HAP-1 (cell line): ENCODE data around the gene DEFB128.
A peak's percentile ranks its signal among the peaks of the same experiment; 100 is the strongest.
"Not testable (repeated sequence)": the region's sequence is repeated elsewhere in the genome, so short reads cannot be mapped to it uniquely, and the experiment has no call there.

ENCODE experiments used
- DNase-seq, 2 experiments: peaks; one replicate each; pipeline ENCODE4 v3.0.0-alpha.2; 2016 to 2020; ENCODE audit warnings: low spot score in 2 of 2
- H3K27me3 ChIP-seq: fragments of 250-450 bp; sonication (Bioruptor Pico); 2 replicates; pipeline ENCODE4 v1.5.1; 2020; ENCODE audit warnings: low read depth, mild to moderate bottlenecking, moderate library complexity
- H3K36me3 ChIP-seq: fragments of 250-450 bp; sonication (Bioruptor Pico); replicated peaks from 2 replicates; pipeline ENCODE4 v1.5.1; 2020; ENCODE audit warnings: mild to moderate bottlenecking
- H3K4me1 ChIP-seq: fragments of 250-450 bp; sonication (Bioruptor Pico); 2 replicates; pipeline ENCODE4 v1.5.1; 2020; ENCODE audit warnings: mild to moderate bottlenecking
- H3K4me3 ChIP-seq: fragments of 250-450 bp; sonication (Bioruptor Pico); 2 replicates; pipeline ENCODE4 v1.5.1; 2020; ENCODE audit warnings: mild to moderate bottlenecking, moderate library complexity
- H3K9me3 ChIP-seq: fragments of 250-450 bp; sonication (Bioruptor Pico); 2 replicates; pipeline ENCODE4 v1.5.1; 2020; ENCODE audit warnings: mild to moderate bottlenecking, moderate library complexity
- in situ Hi-C: fragments of 300-500 bp; cut with MboI; formaldehyde crosslinking; loops from 3 replicates; pipeline ENCODE4 v1.14.3; 2020; ENCODE audit warnings: low sequenced_read_pairs, inconsistent platforms, mixed read lengths

The DEFB128 gene

GRCh38 chr20:189611-190010, at the start of gene DEFB128:
DEFB128 (minus strand) TSS chr20:189711; CDS start chr20:189623, 88 bp downstream.
- DNase-seq: no peak
- Histone ChIP-seq H3K27me3 (peaks cover 13% of the 10 kb centered on the region), H3K9me3 (no peaks in the 10 kb centered on the region), H3K4me1 (no peaks in the 10 kb centered on the region), H3K36me3 (no peaks in the 10 kb centered on the region), H3K4me3 (no peak within 1 kb of the TSS)
- in situ Hi-C loops: no loop called here

GRCh38 chr20:237929-238328, 48.4 kb upstream of the DEFB128 start:
- no peak for DNase-seq
- Histone ChIP-seq H3K27me3 (no peaks in the 10 kb centered on the region; the same call in 1 of the 2 replicates), H3K4me1 (no peaks in the 10 kb centered on the region), H3K36me3 (no peaks in the 10 kb centered on the region), H3K4me3 (no peak overlapping the region), H3K9me3 (no peaks in the 10 kb centered on the region; the same call in 1 of the 2 replicates)
- in situ Hi-C loops: no loop called here

DNA sequence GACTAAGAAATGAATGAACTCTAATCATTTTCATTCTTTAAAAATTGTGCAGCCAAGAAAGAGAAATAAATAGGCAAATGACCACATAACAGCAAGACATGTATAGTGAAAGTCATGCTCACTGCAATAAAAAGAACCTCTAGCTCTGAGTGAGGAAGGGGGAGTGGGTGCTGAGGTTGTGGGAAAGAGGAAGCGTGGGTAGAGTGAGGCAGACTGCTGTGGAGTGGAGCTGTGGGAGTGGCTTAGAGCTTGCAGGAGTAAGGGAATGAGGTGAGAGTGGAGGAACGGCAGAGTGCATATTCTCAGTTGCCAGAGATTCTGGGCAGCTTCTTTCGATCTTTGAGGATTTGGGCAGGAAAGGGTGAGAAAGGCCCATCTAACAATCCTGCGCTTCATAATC, 48.0 kb upstream of the DEFB128 start:
- Histone ChIP-seq H3K36me3 (no peaks in the 10 kb centered on the region), H3K9me3 (no peaks in the 10 kb centered on the region; the same call in 1 of the 2 replicates), H3K4me1 (no peaks in the 10 kb centered on the region), H3K27me3 (no peaks in the 10 kb centered on the region; the same call in 1 of the 2 replicates), H3K4me3 (no peak overlapping the region)
- DNase-seq: no peak
- in situ Hi-C loops: no loop called here

DNA sequence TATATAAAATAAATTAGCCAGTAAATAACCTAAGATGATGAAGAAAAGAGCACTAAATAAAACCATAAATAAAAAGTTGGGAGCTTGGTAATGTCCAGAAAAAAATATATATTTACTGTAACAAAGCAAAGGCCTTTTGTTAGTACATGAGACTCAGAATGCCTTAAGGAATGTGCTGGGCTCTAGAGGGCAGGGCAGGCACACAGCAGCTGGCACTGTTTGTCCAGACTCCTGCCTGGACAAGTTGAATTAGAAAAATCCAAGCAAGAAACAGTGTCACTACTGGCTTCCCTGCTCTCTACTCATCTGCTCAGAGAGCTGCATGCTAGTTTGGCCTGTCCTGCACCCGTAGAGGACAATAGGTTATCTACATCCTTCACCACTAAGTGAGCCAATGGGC, 46.4 kb upstream of the DEFB128 start:
- in situ Hi-C loops: no loop called here
- Histone ChIP-seq H3K9me3 (no peaks in the 10 kb centered on the region; the same call in 1 of the 2 replicates), H3K4me1 (no peaks in the 10 kb centered on the region), H3K4me3 (no peak overlapping the region), H3K27me3 (no peaks in the 10 kb centered on the region), H3K36me3 (no peaks in the 10 kb centered on the region)
- peak in 1 of 2 experiments; percentile 10 for DNase-seq

DNA sequence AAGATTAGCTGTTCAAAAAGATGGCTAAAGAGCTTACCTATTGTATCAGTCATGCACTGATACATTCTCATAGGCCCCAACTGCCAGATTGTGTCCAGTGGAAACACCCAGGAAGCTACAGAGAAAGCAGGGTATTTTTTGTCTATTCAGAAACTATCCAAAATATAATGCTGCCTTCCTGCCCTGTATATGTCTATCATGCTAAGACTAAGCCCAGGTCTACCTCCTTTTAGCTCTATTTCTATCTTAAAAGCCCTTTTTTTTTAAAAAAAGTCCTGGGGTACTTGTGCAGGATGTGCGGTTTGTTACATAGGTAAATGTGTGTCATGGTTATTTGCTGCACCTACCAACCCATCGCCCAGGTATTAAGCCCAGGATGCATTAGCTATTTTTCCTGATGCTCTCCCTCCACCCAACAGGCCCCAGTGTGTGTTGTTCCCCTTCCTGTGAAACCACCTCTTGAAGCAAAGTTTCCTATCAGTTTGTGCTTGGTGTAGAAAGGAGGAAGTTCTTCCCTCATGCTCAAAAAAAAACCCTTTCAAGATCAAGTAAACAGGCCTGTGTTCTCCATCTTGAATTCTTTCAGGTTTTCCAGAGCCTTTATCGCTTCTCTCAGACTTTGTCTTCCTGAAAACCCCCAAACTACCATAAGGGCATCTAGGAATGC, 38.1 kb upstream of the DEFB128 start:
- H3K9me3 ChIP-seq: no peaks in the 10 kb centered on the region
- H3K4me3 ChIP-seq: no peak overlapping the region
- H3K27me3 ChIP-seq: no peaks in the 10 kb centered on the region
- no peaks in the 10 kb centered on the region; the same call in 1 of the 2 replicates for H3K4me1 ChIP-seq
- DNase-seq: peak in 1 of 2 experiments; percentile 9
- H3K36me3 ChIP-seq: no peaks in the 10 kb centered on the region
- in situ Hi-C loops: no loop called here

GRCh38 chr20:226958-227357, 37.4 kb upstream of the DEFB128 start, which contains the start of gene DEFB129:
DEFB129 (plus strand) TSS chr20:227258; CDS start chr20:227289, 31 bp downstream.
- no peaks in the 10 kb centered on the region for H3K36me3 ChIP-seq
- H3K27me3 ChIP-seq: 0 out of 2 replicates have a peak, but pooled peaks cover 1% of the 10 kb centered on the region
- in situ Hi-C loops: no loop called here
- H3K9me3 ChIP-seq: no peaks in the 10 kb centered on the region
- no peak within 1 kb of the TSS for H3K4me3 ChIP-seq
- H3K4me1 ChIP-seq: no peaks in the 10 kb centered on the region; the same call in 1 of the 2 replicates
- DNase-seq: no peak

DNA sequence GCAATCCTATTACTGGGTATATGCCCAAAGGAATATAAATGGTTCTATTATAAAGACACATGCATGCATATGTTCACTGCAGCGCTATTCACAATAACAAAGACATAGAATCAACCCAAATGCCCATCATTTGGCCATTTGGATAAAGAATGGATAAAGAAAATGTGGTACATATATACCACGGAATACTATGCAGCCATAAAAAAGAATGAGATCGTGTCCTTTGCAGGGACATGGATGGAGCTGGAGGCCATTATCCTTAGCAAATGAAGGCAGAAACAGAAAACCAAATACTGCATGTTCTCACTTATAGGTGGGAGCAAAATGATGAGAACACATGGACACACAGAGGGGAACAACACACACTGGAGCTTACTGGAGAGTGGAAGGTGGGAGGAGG, 36.4 kb upstream of the DEFB128 start:
- in situ Hi-C loops, DNase-seq, H3K36me3 ChIP-seq, H3K4me3 ChIP-seq, H3K27me3 ChIP-seq, H3K4me1 ChIP-seq, H3K9me3 ChIP-seq: not testable (repeated sequence)

DNA sequence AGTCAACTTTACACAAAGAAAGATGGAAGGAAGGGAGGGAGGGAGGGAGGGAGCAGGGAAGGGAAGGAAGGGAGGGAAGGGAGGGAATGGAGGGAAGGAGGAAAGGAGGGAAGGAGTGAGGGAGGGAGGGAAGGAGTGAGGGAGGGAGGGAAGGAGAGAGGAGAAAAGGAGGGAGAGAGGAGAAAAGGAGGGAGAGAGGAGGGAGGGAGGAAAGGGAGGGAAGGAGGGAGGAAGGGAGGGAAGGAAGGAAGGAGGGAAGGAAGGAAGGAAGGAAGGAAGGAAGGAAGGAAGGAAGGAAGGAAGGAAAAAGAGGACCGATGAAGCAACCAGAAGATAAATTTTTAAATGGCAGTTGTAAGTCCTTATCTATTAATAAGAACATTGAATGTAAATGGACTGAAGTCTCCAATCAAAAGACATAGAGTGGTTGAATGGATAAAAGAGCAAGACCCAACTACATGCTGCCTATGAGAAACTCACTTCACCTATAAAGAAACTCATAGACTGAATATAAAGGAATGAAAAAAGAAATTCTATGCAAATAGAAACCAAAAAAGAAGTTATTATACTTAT, 31.8 kb upstream of the DEFB128 start:
- Histone ChIP-seq H3K27me3 (0 out of 2 replicates have a peak, but pooled peaks cover 6% of the 10 kb centered on the region), H3K36me3 (no peaks in the 10 kb centered on the region), H3K4me3 (no peak overlapping the region), H3K4me1 (no peaks in the 10 kb centered on the region), H3K9me3 (no peaks in the 10 kb centered on the region)
- DNase-seq: no peak
- in situ Hi-C loops: no loop called here

GRCh38 chr20:219290-220115, 30.0 kb upstream of the DEFB128 start:
- in situ Hi-C loops: no loop called here
- Histone ChIP-seq H3K4me3 (no peak overlapping the region), H3K36me3 (no peaks in the 10 kb centered on the region), H3K9me3 (no peaks in the 10 kb centered on the region), H3K27me3 (0 out of 2 replicates have a peak, but pooled peaks cover 6% of the 10 kb centered on the region), H3K4me1 (no peaks in the 10 kb centered on the region)
- DNase-seq: peak; percentile 5 to 23

DNA sequence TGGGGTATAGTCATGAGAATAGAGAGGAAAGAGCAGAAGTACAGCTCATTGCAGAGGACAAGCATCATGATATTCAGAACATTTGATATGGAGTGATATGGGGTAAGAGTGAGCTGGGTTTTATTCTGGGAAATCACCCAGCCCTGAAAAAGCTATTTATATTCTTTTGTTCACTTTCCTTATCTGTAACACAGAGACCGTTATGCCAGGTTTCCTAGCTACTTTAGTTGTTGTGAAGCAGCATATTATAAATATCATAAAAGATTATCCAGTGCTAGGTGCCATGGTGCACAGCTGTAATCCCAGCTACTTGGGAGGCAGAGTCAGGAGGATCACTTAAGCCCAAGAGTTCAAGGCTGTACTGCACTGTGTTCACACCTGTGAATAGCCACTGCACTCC, 27.8 kb upstream of the DEFB128 start:
- DNase-seq: no peak
- H3K4me3 ChIP-seq: no peak overlapping the region
- in situ Hi-C loops: no loop called here
- H3K4me1 ChIP-seq: no peaks in the 10 kb centered on the region
- H3K36me3 ChIP-seq: no peaks in the 10 kb centered on the region
- H3K27me3 ChIP-seq: peaks cover 13% of the 10 kb centered on the region
- no peaks in the 10 kb centered on the region for H3K9me3 ChIP-seq

DNA sequence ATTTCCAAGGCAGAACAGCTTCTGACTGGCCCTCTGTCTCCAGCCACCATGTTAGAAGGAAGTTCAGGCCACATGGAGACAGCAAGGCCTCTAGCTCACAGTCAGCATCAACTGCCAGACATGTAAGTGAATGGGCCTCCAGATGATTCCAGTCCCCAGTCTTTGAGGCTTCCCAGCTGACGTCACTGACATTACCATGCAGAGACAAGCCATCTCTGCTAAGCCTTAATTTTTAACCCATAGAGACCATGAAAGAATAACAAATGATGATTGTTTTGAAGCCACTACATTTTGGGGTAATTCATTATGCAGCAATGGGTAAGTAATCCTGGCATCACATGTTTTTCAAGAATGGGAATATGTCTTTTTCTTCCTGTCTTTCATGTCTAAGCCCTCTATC, 26.3 kb upstream of the DEFB128 start:
- in situ Hi-C loops: no loop called here
- H3K9me3 ChIP-seq: no peaks in the 10 kb centered on the region

GRCh38 chr20:214383-214782, 24.9 kb upstream of the DEFB128 start:
- peaks cover 10% of the 10 kb centered on the region for H3K27me3 ChIP-seq
- no peak overlapping the region for H3K4me3 ChIP-seq
- no peaks in the 10 kb centered on the region for H3K4me1 ChIP-seq
- H3K9me3 ChIP-seq: no peaks in the 10 kb centered on the region
- no peaks in the 10 kb centered on the region for H3K36me3 ChIP-seq
- in situ Hi-C loops: no loop called here
- DNase-seq: no peak

More for the DNA sequence above, 26.3 kb upstream of the DEFB128 start:
- H3K4me3 ChIP-seq: no peak overlapping the region
- H3K4me1 ChIP-seq: no peaks in the 10 kb centered on the region
- H3K36me3 ChIP-seq: no peaks in the 10 kb centered on the region
- DNase-seq: no peak
- H3K27me3 ChIP-seq: peaks cover 10% of the 10 kb centered on the region

DNA sequence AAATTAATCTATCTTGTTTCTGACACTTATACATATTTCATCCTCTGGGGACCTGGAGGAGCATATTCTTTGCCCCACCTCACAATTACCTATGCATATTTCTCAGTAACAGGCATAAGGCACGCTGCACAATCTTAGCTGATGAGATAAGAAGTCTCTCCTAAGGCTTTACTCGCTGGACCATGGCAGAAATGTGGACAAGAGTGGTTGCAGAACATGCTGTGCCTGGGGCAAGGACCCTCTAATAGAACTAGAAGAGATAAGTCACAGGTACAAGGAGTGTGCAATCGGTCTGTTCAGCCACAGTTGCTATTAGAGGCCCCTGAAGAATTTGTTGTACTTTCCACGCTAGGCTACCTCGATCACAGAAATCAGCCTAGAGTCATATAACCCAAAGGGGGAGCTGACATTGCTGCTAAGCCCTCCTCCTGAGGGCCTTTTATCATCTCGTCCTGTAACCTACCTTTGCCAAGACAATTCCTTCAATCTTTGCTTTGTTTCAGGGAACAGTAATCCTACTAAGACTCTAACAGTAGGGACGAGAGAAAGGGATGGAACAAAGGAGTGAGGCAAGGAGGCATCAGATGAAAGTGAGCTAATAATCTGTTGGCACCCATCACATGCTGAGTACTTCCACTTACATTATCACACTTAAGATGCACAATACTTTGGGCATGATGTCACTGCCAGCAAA, 21.4 kb upstream of the DEFB128 start:
- no peak overlapping the region for H3K4me3 ChIP-seq
- no peak for DNase-seq
- H3K27me3 ChIP-seq: peaks cover 9% of the 10 kb centered on the region
- no peaks in the 10 kb centered on the region for H3K36me3 ChIP-seq
- no peaks in the 10 kb centered on the region for H3K9me3 ChIP-seq
- in situ Hi-C loops: no loop called here
- no peaks in the 10 kb centered on the region for H3K4me1 ChIP-seq
